Duodenal mucosa (tissue), 2 donors: ENCODE results near the gene BCAS3.
"Not testable (repeated sequence)": the region's sequence is repeated elsewhere in the genome, so short reads cannot be mapped to it uniquely, and the experiment has no call there.

Source experiments
- H3K27ac ChIP-seq: one replicate; pipeline ENCODE4 v1.7.0; 2013; ENCODE audit warnings: low read depth, low read length
- H3K27me3 ChIP-seq, 2 donors: one replicate each; pipeline ENCODE4 v1.7.0; 2013; ENCODE audit warnings: low read length in 2 of 2, control low read depth in 1 of 2; ENCODE audit not compliant: insufficient read depth in 2 of 2, control insufficient read depth in 1 of 2
- H3K36me3 ChIP-seq, 2 donors: one replicate each; pipeline ENCODE4 v1.7.0; 2013; ENCODE audit warnings: low read length in 2 of 2, control low read depth in 1 of 2; ENCODE audit not compliant: insufficient read depth in 2 of 2, control insufficient read depth in 1 of 2
- H3K4me1 ChIP-seq, 2 donors: one replicate each; pipeline ENCODE4 v1.7.0; 2013; ENCODE audit warnings: low read length in 2 of 2, control low read depth in 1 of 2; ENCODE audit not compliant: insufficient read depth in 2 of 2, control insufficient read depth in 1 of 2
- H3K4me3 ChIP-seq, 2 donors: one replicate each; pipeline ENCODE4 v1.7.0; 2013; ENCODE audit warnings: low read length in 2 of 2, low read depth in 1 of 2
- H3K9ac ChIP-seq, 2 donors: one replicate each; pipeline ENCODE4 v1.7.0; 2013; ENCODE audit warnings: low read length in 2 of 2, low read depth in 1 of 2
- H3K9me3 ChIP-seq, 2 donors: one replicate each; pipeline ENCODE4 v1.7.0; 2013; ENCODE audit warnings: low read length in 2 of 2, control low read depth in 1 of 2; ENCODE audit not compliant: control insufficient read depth in 1 of 2

The BCAS3 gene

DNA sequence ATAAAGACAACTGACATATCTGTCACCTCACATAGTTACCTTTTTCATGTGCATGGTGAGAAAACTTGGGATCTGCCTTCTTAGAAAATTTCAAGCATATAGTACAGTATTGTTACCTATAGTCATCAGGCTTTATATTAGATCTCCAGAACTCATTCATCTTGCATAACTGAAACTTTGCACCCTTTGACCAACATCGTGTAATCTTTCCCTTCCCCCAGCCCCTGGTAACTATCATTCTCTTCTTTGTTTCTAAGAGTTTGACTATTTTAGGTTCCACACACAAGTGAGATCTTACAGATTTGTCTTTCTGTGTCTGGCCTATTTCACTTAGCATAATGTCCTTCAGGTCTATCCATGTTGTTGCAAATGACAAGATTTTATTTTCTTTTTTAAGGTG is 751.6 kb downstream of the BCAS3 start:
- no peak overlapping the region for H3K9ac ChIP-seq
- H3K4me3 ChIP-seq: no peak overlapping the region
- no peaks in the 10 kb centered on the region for H3K36me3 ChIP-seq
- H3K9me3 ChIP-seq: no peaks in the 10 kb centered on the region
- H3K27me3 ChIP-seq: peaks cover 3 to 6% of the 10 kb centered on the region in 2 donors
- no peak overlapping the region for H3K27ac ChIP-seq
- no peaks in the 10 kb centered on the region for H3K4me1 ChIP-seq

DNA sequence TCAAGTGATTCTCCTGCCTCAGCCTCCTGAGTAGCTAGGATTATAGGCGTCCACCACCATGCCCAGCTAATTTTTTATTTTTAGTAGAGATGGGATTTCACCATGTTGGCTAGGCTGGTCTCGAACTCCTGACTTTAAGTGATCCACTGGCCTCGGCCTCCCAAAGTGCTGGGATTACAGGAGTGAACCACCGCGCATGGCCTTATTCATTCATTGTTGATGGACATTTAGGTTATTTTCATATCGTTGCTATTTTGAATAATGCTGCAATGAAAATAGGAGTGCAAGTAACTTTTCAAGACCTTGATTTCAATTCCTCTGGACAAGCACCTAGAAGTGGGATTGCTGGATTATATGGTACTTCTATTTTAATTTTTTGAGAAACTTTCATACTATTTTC is 752.2 kb downstream of the BCAS3 start:
- not testable (repeated sequence) for H3K9ac ChIP-seq, H3K4me1 ChIP-seq, H3K27me3 ChIP-seq, H3K4me3 ChIP-seq, H3K9me3 ChIP-seq, H3K36me3 ChIP-seq, H3K27ac ChIP-seq

DNA sequence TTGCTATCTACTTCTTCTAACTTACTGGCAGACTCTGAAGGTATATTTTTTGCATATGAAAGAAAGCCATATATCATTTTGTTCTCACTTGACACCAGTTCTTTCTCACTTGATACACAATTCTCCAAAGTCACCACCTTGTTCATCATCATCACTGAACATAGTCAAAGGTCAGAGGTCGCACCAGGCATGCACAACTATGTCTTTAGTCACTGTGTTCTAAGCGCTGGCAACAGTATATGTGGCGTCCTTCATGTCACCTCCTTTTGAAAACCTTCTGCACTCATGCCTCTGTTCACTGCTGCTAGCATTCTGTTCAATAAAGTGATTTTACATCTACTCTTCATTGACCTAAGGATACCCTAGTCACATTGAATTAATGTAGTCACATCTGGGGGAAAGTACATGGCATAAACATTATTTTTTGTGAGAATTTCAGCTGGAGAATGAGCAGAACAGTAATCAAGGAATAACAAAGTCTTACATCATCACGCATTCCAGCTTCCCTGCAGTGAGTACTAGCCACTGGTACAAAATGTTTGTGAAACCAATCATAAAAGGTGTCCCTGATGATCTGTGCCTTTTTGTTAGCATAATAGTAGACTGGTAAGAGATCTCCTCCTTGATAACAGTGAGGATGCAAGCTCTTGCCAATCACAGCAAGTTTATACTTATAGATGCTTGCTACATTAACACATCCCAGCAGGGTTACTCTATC is 754.1 kb downstream of the BCAS3 start:
- Histone ChIP-seq H3K27ac (no peak overlapping the region), H3K4me1 (no peaks in the 10 kb centered on the region), H3K9me3 (peaks cover 0 to 5% of the 10 kb centered on the region in 2 donors), H3K9ac (no peak overlapping the region), H3K36me3 (no peaks in the 10 kb centered on the region), H3K4me3 (no peak overlapping the region), H3K27me3 (no peaks in the 10 kb centered on the region)

DNA sequence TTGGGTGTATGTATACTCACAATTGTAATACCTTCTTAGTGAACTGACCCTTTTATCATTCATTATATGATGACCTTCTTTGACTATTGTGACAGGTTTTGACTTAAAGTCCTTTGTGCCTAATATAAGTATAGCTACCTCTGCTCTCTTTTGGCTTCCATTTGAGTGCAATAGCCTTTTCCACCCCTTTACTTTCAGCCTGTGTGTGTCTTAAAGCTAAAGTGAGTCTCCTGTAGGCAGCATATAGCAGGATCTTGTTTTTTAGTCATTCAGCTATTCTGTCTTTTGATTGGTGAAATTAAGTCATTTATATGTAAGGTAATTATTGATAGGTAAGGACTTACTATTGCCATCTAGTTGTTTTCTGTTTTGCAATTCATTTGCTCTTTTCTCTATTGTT is 758.6 kb downstream of the BCAS3 start:
- Histone ChIP-seq H3K27me3 (peaks cover 5 to 15% of the 10 kb centered on the region in 2 donors), H3K4me3 (no peak overlapping the region), H3K9ac (no peak overlapping the region), H3K9me3 (peaks cover 3 to 5% of the 10 kb centered on the region in 2 donors), H3K4me1 (no peaks in the 10 kb centered on the region), H3K27ac (no peak overlapping the region), H3K36me3 (no peaks in the 10 kb centered on the region)

DNA sequence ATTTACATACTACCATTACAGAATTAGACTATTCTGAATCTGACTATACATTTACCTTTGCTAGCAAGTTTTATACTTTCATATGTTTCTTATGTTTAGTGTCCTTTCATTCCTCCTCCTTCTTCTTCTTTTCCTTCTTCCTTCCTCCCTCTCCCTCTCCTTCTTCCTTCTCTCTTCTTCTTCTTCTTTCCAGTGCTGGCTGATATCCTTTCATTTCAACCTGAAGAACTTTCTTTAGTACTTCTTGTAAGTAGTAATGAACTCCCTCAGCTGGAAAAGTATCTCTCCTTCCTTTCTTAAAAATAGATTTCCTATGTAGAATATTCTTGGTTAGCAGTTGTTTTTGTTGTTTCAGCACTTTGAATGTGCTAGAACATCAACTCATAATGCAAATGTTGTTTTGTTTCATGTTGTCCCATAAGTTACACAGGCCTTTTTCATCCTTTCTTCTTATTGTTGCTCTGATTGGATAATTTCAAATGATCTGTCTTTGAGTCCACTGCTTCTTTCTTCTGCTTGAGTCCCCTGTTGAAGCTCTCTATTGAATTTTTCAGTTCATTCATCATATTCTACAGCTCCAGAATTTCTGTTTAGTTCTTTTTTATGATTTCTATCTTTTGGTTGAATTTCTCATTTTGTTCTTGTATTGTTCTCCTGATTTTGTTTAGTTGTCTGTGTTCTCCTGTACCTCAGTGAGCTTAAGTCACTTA is 759.5 kb downstream of the BCAS3 start:
- Histone ChIP-seq H3K27me3 (peaks cover 5 to 15% of the 10 kb centered on the region in 2 donors), H3K9me3 (peaks cover 3 to 5% of the 10 kb centered on the region in 2 donors), H3K4me3 (no peak overlapping the region), H3K4me1 (peaks cover 0 to under 1% of the 10 kb centered on the region in 2 donors), H3K9ac (no peak overlapping the region), H3K36me3 (no peaks in the 10 kb centered on the region), H3K27ac (peak overlapping the region; percentile 18)

DNA sequence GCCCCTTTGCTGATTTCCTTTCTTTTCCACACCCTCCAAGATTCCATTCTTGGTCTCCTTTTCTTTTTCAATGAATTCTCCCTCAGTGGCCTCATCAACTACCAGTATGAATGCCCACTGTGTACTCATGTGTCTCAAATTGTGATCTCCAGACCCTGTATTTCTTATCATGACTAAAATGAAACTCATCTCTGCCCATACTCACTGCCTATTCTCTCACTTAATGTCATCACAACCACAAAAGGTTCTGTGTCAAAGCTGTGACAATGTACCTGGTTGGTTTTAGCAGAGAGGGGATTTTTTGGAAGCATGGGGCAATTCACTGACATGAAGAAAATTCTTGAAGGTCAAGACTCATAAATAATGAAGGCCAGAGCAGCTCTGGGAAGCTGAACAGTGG is 763.0 kb downstream of the BCAS3 start:
- H3K36me3 ChIP-seq: no peaks in the 10 kb centered on the region
- peaks cover 3 to 5% of the 10 kb centered on the region in 2 donors for H3K9me3 ChIP-seq
- no peak overlapping the region for H3K9ac ChIP-seq
- no peak overlapping the region for H3K4me3 ChIP-seq
- H3K27ac ChIP-seq: no peak overlapping the region
- peaks cover 9 to 19% of the 10 kb centered on the region in 2 donors for H3K27me3 ChIP-seq
- H3K4me1 ChIP-seq: peaks cover 6 to 9% of the 10 kb centered on the region in 2 donors

DNA sequence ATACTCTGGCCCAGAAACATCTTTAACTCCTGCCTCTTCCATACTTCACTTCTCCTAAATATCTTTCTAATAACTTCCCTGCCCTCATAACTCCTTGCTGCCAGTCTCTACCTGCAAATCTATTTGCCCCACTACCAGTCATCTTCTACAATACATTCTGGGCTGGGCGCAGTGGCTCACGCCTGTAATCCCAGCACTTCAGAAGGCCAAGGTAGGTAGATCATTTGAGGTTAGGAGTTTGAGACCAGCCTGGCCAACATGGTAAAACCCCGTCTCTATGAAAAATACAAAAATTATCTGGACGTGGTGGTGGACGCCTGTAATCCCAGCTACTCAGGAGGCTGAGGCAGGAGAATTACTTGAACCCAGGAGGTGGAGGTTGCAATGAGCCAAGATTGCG is 763.9 kb downstream of the BCAS3 start:
- not testable (repeated sequence) for H3K9ac ChIP-seq, H3K4me1 ChIP-seq, H3K9me3 ChIP-seq, H3K36me3 ChIP-seq, H3K27ac ChIP-seq, H3K4me3 ChIP-seq
- H3K27me3 ChIP-seq: peaks cover 9 to 19% of the 10 kb centered on the region in 2 donors

DNA sequence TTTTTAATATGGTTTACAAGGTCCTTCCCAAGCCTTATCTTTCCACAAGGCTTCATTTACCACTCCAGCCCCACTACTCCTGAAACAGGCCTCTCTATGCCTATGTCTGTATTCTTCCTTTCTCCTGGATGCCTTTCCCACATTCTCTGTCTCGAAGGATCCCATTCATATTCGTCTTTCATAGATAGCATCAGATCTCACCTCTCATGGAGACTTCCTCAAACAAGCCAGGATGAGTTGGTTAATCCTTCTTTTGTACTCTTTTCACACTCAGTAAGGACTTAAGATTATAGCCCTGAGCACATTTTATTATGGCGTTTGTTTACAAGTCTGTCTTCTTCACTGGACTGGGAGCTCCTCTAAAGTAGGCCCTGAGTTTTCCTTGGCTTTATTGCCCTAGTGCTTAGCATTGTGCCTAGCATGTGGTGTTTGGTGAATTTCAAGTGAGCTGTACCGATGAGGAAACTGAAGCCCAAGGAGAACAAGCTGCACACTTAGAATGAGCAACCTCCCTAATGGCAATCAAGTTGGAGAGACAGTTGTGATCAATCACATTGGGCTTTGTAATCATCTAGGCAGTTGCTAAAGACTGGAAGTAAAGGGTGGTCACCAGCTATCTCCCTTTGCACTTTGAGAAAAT is 764.6 kb downstream of the BCAS3 start:
- Histone ChIP-seq H3K4me3 (no peak overlapping the region), H3K4me1 (peaks cover 6 to 9% of the 10 kb centered on the region in 2 donors), H3K9me3 (peaks cover 0 to 3% of the 10 kb centered on the region in 2 donors)

More for the DNA sequence above, 764.6 kb downstream of the BCAS3 start:
- Histone ChIP-seq H3K27ac (no peak overlapping the region), H3K36me3 (no peaks in the 10 kb centered on the region), H3K9ac (no peak overlapping the region), H3K27me3 (peaks cover 6 to 19% of the 10 kb centered on the region in 2 donors)
